Fibroblast of lung (primary cell): ENCODE measurements around the gene RGS3. TPM values are rescaled to one million over a fixed set of nuclear protein-coding genes. Genes with fewer than 3 reads are reported as not detected.

Experiments
- DNase-seq, 2 donors: peaks; one replicate each; pipeline versions ENCODE4 v3.0.0 to v3.0.0-alpha.2; 2010; ENCODE audit warnings: low read depth in 2 of 2
- H2AFZ ChIP-seq: 2 replicates; pipeline ENCODE4 v1.5.1; 2012; ENCODE audit warnings: low read length, control low read depth, inconsistent platforms
- H3K27ac ChIP-seq: 2 replicates; pipeline ENCODE4 v1.5.1; 2011; ENCODE audit warnings: low read length, control low read depth; ENCODE audit not compliant: insufficient read depth
- H3K27me3 ChIP-seq: 2 replicates; pipeline ENCODE4 v1.5.1; 2011; ENCODE audit warnings: mild to moderate bottlenecking, low read length; ENCODE audit not compliant: control insufficient read depth, insufficient read depth
- H3K36me3 ChIP-seq: 2 replicates; pipeline ENCODE4 v1.5.1; 2011; ENCODE audit warnings: low read length; ENCODE audit not compliant: control insufficient read depth, insufficient read depth
- H3K4me1 ChIP-seq: 2 replicates; pipeline ENCODE4 v1.5.1; 2011; ENCODE audit warnings: low read length; ENCODE audit not compliant: control insufficient read depth, insufficient read depth; ENCODE audit errors: extremely low read depth
- H3K4me2 ChIP-seq: 2 replicates; pipeline ENCODE4 v1.5.1; 2011; ENCODE audit warnings: low read length, control low read depth; ENCODE audit not compliant: insufficient read depth; ENCODE audit errors: extremely low read depth
- H3K4me3 ChIP-seq, 4 experiments: fragments of 200-600 bp in 1 of 4; sonication (generic) in 1 of 4; replicated peaks in 1 of 4; 2 replicates each; pipeline ENCODE4 v1.5.1; 2011 to 2016; ENCODE audit warnings: low read length in 4 of 4, low read depth in 3 of 4, mild to moderate bottlenecking in 3 of 4, control low read depth in 2 of 4, inconsistent platforms in 1 of 4, mixed read lengths in 1 of 4; ENCODE audit not compliant: insufficient read depth in 1 of 4; ENCODE audit errors: control extremely low read depth in 1 of 4
- H3K79me2 ChIP-seq: 2 replicates; pipeline ENCODE4 v1.5.1; 2012; ENCODE audit warnings: mild to moderate bottlenecking, low read length, inconsistent platforms; ENCODE audit not compliant: control insufficient read depth, insufficient read depth
- H3K9ac ChIP-seq: 2 replicates; pipeline ENCODE4 v1.5.1; 2011; ENCODE audit warnings: mild to moderate bottlenecking, low read length, control low read depth; ENCODE audit not compliant: insufficient read depth
- H3K9me3 ChIP-seq: 2 replicates; pipeline ENCODE4 v1.5.1; 2012; ENCODE audit warnings: low read depth, low read length; ENCODE audit not compliant: control insufficient read depth, insufficient read depth
- H4K20me1 ChIP-seq: 2 replicates; pipeline ENCODE4 v1.5.1; 2011; ENCODE audit warnings: low read length; ENCODE audit not compliant: control insufficient read depth, insufficient read depth; ENCODE audit errors: extremely low read depth
- CTCF ChIP-seq, 2 donors: IDR thresholded peaks in 1 of 2; conservative IDR thresholded peaks in 1 of 2; 1 replicate in 1 of 2; 2 replicates in 1 of 2; pipeline ENCODE4 v1.5.1; 2011 to 2012; ENCODE audit warnings: low read length in 2 of 2, control low read depth in 1 of 2, inconsistent platforms in 1 of 2, low read depth in 1 of 2, mild to moderate bottlenecking in 1 of 2
- EZH2 ChIP-seq: IDR thresholded peaks from 2 replicates; pipeline ENCODE4 v1.5.1; 2012; ENCODE audit warnings: low read length, control low read depth, mild to moderate bottlenecking; ENCODE audit errors: missing control alignments
- polyA plus RNA-seq, 2 donors: library from polyadenylated mRNA; depleted of rRNA in 1 of 2; stranded (reverse) in 1 of 2; unstranded in 1 of 2; fragments of >200 nt; gene quantifications; 2 replicates each; pipeline ENCODE4 v1.2.1, GENCODE V29; 2011 to 2012; ENCODE audit warnings: missing spikeins in 1 of 2
- total RNA-seq: library from RNA; depleted of rRNA; stranded (reverse); fragments of >200 nt; gene quantifications from 2 replicates; pipeline ENCODE4 v1.2.1, GENCODE V29; 2014

RGS3 gene
- total and polyA plus RNA-seq, 2 donors (not counting 1 experiment from before 2014, with no cell fraction given) = 48.1 to 74.3 TPM

- Histone ChIP-seq H3K27ac (no peak overlapping the region), H3K27me3 (no peaks in the 10 kb centered on the region), H4K20me1 (no peaks in the 10 kb centered on the region), H3K9me3 (no peaks in the 10 kb centered on the region), H3K4me2 (no peak overlapping the region), H3K4me3 (no peak overlapping the region), H3K9ac (no peak overlapping the region), H3K36me3 (no peaks in the 10 kb centered on the region), H3K4me1 (peaks cover 25% of the 10 kb centered on the region), H3K79me2 (no peaks in the 10 kb centered on the region), H2AFZ (no peak overlapping the region)
- no peak for DNase-seq
- TF ChIP-seq EZH2 = no peak
- no peak for TF ChIP-seq CTCF (conservative IDR thresholded peaks at IDR 0.05 in 1 of 2, IDR thresholded peaks at IDR 0.05 in 1 of 2; ENCODE audit: low read depth in 1 of 2, low read length in 2 of 2)
Measured at GRCh38 chr9:113628621-113629020, 165.1 kb downstream of the RGS3 start.

GRCh38 chr9:113630386-113631136 is 167.0 kb downstream of the RGS3 start:
- Histone ChIP-seq H4K20me1 (no peaks in the 10 kb centered on the region), H3K4me2 (no peak overlapping the region), H3K9ac (no peak overlapping the region), H3K79me2 (no peaks in the 10 kb centered on the region), H3K9me3 (no peaks in the 10 kb centered on the region), H2AFZ (no peak overlapping the region), H3K27ac (no peak overlapping the region), H3K36me3 (no peaks in the 10 kb centered on the region), H3K27me3 (no peaks in the 10 kb centered on the region), H3K4me3 (no peak overlapping the region), H3K4me1 (peaks cover 18% of the 10 kb centered on the region)
- no peak for DNase-seq
- TF ChIP-seq CTCF (conservative IDR thresholded peaks at IDR 0.05 in 1 of 2, IDR thresholded peaks at IDR 0.05 in 1 of 2; ENCODE audit: low read depth in 1 of 2, low read length in 2 of 2) (no peak), EZH2 (no peak)

DNA sequence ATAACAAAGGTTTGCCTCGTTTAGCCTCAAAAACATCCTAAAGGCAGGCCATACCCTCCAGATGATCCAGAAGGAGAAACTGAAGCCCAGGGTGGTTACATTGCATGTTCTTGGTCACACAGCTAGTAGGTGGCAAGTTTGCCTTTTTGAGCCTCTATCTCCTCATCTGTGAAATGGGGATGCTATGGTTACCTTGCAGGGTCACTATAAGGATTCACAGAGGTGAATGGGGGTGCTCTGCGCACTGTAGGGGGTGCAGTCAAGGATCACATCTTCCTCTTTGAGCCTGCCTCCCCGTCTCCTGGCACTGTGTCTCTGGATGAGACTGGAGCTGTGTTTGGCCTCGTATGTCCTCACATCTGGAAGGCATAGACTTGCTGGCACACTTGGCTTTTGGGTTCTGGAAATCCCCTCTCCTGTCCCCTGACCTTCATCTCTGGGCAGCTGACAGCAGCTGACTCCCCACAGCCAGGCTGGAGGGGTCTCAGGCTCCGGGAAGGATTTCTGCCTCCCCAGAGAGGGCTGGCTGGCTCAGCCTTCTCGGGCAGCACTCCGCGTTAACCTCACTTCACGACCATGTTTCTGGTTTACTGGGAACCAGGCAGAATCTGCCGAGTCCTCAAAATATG is 167.7 kb downstream of the RGS3 start:
- Histone ChIP-seq H3K9ac (no peak overlapping the region), H3K27ac (no peak overlapping the region), H3K79me2 (no peaks in the 10 kb centered on the region), H3K36me3 (no peaks in the 10 kb centered on the region), H2AFZ (peak overlapping the region; percentile 19), H3K27me3 (no peaks in the 10 kb centered on the region), H3K9me3 (no peaks in the 10 kb centered on the region), H3K4me1 (peaks cover 20% of the 10 kb centered on the region), H3K4me3 (no peak overlapping the region), H4K20me1 (no peaks in the 10 kb centered on the region), H3K4me2 (no peak overlapping the region)
- TF ChIP-seq EZH2 = no peak
- TF ChIP-seq CTCF (conservative IDR thresholded peaks at IDR 0.05 in 1 of 2, IDR thresholded peaks at IDR 0.05 in 1 of 2; ENCODE audit: low read depth in 1 of 2, low read length in 2 of 2) = no peak
- DNase-seq = no peak
